Ovary (tissue), 3 donors: ENCODE measurements around the gene PADI4.

Experiments
- EP300 ChIP-seq: sonication (generic); formaldehyde crosslinking; IDR thresholded peaks from one replicate; pipeline ENCODE4 v1.6.1; 2017; ENCODE audit warnings: antibody characterized with exemption
- POLR2A ChIP-seq: fragments of 450-650 bp; IDR thresholded peaks from one replicate; pipeline ENCODE4 v1.6.1; 2017; ENCODE audit warnings: antibody characterized with exemption, mild to moderate bottlenecking, moderate library complexity
- TF ChIP-seq, protein P1 (sequence below), 3 donors: fragments of 450-650 bp in 2 of 3; fragments of 200-600 bp in 1 of 3; IDR thresholded peaks; one replicate each; pipeline versions ENCODE4 v1.5.1 to v1.8.0; 2016 to 2022; ENCODE audit warnings: antibody characterized with exemption in 3 of 3, mild to moderate bottlenecking in 1 of 3
- donor health status: DM: no; HTN: no; CAD: no.

DNA sequence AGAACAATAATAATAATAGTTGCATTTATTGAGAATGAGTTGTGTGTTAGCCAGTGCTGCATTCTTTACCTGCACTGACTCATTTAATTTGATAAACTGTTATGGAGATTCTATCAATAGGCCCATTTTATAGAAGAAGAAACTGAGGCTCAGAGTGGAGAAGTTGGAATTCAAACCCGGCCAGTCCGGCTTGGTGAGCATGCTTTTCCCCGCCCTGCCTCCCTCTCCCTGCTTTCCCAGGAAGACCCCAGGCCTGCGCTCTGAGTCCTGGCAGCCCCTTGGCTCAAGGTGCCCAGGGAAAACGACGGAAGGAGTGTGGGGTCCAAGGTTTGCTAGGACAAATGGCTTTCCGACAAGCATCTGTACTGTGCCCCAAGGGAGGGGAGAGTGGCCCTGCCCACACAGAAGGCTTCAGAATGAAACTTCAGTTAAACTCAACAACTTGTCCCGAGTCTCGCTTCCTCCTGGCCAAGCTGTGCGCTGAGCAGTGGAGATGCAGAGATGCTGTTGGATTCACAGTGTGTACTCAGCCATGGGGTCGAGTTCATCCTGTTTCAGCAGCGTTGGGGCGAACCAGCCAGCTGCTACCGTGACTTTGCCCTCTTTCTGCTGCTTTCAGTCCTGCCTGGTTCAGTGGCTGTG lies 40.7 kb downstream of the PADI4 start:
- TF ChIP-seq, protein P1, sequence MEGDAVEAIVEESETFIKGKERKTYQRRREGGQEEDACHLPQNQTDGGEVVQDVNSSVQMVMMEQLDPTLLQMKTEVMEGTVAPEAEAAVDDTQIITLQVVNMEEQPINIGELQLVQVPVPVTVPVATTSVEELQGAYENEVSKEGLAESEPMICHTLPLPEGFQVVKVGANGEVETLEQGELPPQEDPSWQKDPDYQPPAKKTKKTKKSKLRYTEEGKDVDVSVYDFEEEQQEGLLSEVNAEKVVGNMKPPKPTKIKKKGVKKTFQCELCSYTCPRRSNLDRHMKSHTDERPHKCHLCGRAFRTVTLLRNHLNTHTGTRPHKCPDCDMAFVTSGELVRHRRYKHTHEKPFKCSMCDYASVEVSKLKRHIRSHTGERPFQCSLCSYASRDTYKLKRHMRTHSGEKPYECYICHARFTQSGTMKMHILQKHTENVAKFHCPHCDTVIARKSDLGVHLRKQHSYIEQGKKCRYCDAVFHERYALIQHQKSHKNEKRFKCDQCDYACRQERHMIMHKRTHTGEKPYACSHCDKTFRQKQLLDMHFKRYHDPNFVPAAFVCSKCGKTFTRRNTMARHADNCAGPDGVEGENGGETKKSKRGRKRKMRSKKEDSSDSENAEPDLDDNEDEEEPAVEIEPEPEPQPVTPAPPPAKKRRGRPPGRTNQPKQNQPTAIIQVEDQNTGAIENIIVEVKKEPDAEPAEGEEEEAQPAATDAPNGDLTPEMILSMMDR (IDR thresholded peaks at IDR 0.05) = no peak
- no peak for TF ChIP-seq EP300
- no peak for TF ChIP-seq POLR2A
